ENCODE results near the gene CFH. TPM values are rescaled to one million over a fixed set of nuclear protein-coding genes. Genes with fewer than 3 reads are reported as not detected.

CFH gene
- polyA plus RNA-seq, 1 of the 3 experiments (the other 2 are of a cell fraction): 2.9 TPM

DNA sequence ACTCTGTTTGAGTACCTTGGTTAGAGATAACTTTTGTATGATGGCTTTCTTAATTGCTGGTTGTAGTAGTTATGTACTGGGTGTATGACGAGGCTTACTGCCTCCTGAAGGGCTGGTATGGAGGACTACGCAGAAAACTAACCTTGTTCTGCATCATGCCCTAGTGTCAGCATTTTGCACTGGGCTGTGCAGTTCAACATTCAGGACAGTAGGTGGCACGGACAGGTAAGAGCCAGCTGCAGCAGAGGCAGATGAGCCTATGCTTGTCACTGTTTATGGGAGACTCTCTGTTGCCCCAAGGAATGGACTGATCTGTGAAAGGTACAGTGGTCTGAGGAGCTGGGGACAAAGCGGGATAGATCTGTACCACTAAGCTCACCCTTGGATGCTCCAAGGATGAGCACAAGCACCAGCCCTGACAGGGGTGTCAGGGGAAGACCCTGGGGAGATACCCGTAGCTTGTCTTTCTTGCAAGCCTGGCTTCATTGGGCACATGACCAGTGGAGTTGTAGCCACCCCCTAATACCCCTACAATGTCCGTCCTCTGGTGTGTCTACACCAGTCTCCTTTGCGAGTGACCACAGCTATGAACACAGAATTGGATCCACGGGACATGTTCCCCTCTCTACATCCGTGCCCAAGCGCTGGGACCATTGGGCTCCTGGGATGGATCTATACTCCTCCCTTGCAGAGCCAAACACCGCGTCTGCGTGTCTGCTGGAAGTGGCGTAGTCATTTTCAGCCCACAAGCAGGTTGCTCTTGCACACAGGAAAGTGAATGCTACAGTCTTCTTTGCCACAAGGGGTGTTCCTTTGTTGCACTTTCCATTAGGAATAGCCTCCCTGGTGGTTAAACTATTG lies 71.7 kb downstream of the CFH start:
- H3K79me2 ChIP-seq (ENCODE audit: insufficient read depth): no peaks in the 10 kb centered on the region
- no peaks in the 10 kb centered on the region; a peak in 1 of 4 replicates for H3K4me1 ChIP-seq (ENCODE audit: control insufficient read depth in 1 of 2, insufficient read depth in 2 of 2, low read depth in 1 of 2, low read length in 1 of 2)
- no peaks in the 10 kb centered on the region for H3K27me3 ChIP-seq (ENCODE audit: insufficient read depth)
- no peaks in the 10 kb centered on the region for H3F3A ChIP-seq (replicated peaks; ENCODE audit: insufficient read depth)
- WGBS (ENCODE audit: low lambda C conversion rate): 68% methylated on average over 14 of the region's 14 CpGs
- TF ChIP-seq EP300 (IDR thresholded peaks at IDR 0.05; ENCODE audit: borderline replicate concordance in 1 of 2, low read depth in 1 of 2, low read length in 1 of 2): no peak
- no peak for TF ChIP-seq FOXM1 (IDR thresholded peaks at IDR 0.05; ENCODE audit: low read depth)
- TF ChIP-seq SMC3 (IDR thresholded peaks at IDR 0.05; ENCODE audit: low read depth, low read length): peak; percentile 40; the same call in 1 of the 2 replicates
- TF ChIP-seq, protein P1, sequence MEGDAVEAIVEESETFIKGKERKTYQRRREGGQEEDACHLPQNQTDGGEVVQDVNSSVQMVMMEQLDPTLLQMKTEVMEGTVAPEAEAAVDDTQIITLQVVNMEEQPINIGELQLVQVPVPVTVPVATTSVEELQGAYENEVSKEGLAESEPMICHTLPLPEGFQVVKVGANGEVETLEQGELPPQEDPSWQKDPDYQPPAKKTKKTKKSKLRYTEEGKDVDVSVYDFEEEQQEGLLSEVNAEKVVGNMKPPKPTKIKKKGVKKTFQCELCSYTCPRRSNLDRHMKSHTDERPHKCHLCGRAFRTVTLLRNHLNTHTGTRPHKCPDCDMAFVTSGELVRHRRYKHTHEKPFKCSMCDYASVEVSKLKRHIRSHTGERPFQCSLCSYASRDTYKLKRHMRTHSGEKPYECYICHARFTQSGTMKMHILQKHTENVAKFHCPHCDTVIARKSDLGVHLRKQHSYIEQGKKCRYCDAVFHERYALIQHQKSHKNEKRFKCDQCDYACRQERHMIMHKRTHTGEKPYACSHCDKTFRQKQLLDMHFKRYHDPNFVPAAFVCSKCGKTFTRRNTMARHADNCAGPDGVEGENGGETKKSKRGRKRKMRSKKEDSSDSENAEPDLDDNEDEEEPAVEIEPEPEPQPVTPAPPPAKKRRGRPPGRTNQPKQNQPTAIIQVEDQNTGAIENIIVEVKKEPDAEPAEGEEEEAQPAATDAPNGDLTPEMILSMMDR (IDR thresholded peaks at IDR 0.05): peak; percentile 65
- peak; percentile 46 for TF ChIP-seq RAD21 (IDR thresholded peaks at IDR 0.05; ENCODE audit: low read length)
- TF ChIP-seq NRF1 (IDR thresholded peaks at IDR 0.05; ENCODE audit: low read depth, low read length): no peak
- H3K9ac ChIP-seq: no peak overlapping the region
- CTCF ChIA-PET: interaction anchor here (0.7 to 1.7 kb wide), 6 partner anchors 9 to 633 kb away, joined by 3 to 6 read pairs (median 4); no protein-coding TSS in a partner anchor
- POLR2A ChIA-PET: no interaction called here
- no peak overlapping the region for H3K4me3 ChIP-seq (ENCODE audit: low read depth in 2 of 2, low read length in 1 of 2)
- H2AFZ ChIP-seq (ENCODE audit: low read depth): no peak overlapping the region
- no peaks in the 10 kb centered on the region for H3K36me3 ChIP-seq (replicated peaks in 1 of 2; ENCODE audit: control insufficient read depth in 1 of 2, insufficient read depth in 2 of 2, low read length in 1 of 2)
- no peak overlapping the region for H3K27ac ChIP-seq (ENCODE audit: low read depth in 2 of 2, low read length in 1 of 2)
- DNase-seq: peak; percentile 12
- no peak overlapping the region for H3K4me2 ChIP-seq
- no peaks in the 10 kb centered on the region for H3K9me2 ChIP-seq
- no peaks in the 10 kb centered on the region for H3K9me3 ChIP-seq
- H4K20me1 ChIP-seq (ENCODE audit: insufficient read depth): no peaks in the 10 kb centered on the region

DNA sequence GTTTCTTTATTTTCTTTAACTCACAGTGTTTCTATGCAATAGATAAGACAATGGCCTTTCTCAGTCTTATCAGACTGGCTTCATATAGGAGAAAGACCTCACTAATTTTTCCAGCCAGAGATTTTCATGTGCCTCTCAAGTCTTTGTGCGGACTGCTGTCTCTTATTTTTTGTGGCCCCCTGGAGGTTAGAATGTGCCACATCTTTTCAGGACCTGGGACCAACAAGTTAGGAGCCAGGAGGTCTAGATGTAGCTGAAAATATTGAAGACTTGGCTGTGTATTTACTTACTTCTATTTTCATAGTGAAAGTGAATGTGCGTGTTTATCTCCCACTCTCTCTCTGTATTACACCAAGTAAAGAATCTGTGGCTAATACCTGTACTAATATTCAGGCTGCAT lies 80.7 kb downstream of the CFH start:
- no peaks in the 10 kb centered on the region; the same call in 1 of the 2 replicates for H3K9me3 ChIP-seq
- H3K36me3 ChIP-seq (replicated peaks in 1 of 2; ENCODE audit: control insufficient read depth in 1 of 2, insufficient read depth in 2 of 2, low read length in 1 of 2): no peaks in the 10 kb centered on the region
- CTCF ChIA-PET: interaction anchor here (1.8 kb wide), 1 partner anchor 9 kb away, joined by 5 read pairs; no protein-coding TSS in a partner anchor
- H4K20me1 ChIP-seq (ENCODE audit: insufficient read depth): no peaks in the 10 kb centered on the region
- POLR2A ChIA-PET: no interaction called here
- no peak overlapping the region for H3K27ac ChIP-seq (ENCODE audit: low read depth in 2 of 2, low read length in 1 of 2)
- no peak for DNase-seq
- no peaks in the 10 kb centered on the region for H3K79me2 ChIP-seq (ENCODE audit: insufficient read depth)
- no peaks in the 10 kb centered on the region for H3F3A ChIP-seq (replicated peaks; ENCODE audit: insufficient read depth)
- WGBS (ENCODE audit: low lambda C conversion rate): 63% methylated on average over 2 of the region's 2 CpGs
- no peaks in the 10 kb centered on the region; a peak in 1 of 4 replicates for H3K4me1 ChIP-seq (ENCODE audit: control insufficient read depth in 1 of 2, insufficient read depth in 2 of 2, low read depth in 1 of 2, low read length in 1 of 2)
- no peak overlapping the region for H3K4me3 ChIP-seq (ENCODE audit: low read depth in 2 of 2, low read length in 1 of 2)
- H3K4me2 ChIP-seq: no peak overlapping the region
- H2AFZ ChIP-seq (ENCODE audit: low read depth): no peak overlapping the region; the same call in 1 of the 2 replicates
- H3K9me2 ChIP-seq: no peaks in the 10 kb centered on the region
- TF ChIP-seq IRF3 (IDR thresholded peaks at IDR 0.05; ENCODE audit: low read depth, low read length) (no peak), YY1 (IDR thresholded peaks at IDR 0.05; ENCODE audit: low read depth) (no peak), RAD21 (IDR thresholded peaks at IDR 0.05; ENCODE audit: low read length) (no peak), USF2 (IDR thresholded peaks at IDR 0.05; ENCODE audit: borderline replicate concordance, low read depth, low read length) (no peak)
- TF ChIP-seq, protein P1 (IDR thresholded peaks at IDR 0.05): peak; percentile 27; the same call in 1 of the 2 replicates
- H3K9ac ChIP-seq: no peak overlapping the region
- no peaks in the 10 kb centered on the region for H3K27me3 ChIP-seq (ENCODE audit: insufficient read depth)
